GM23338 (cell line): Measurements from ENCODE around the gene CEND1.

Source experiments
- CREB1 ChIP-seq: fragments of 250-450 bp; sonication (Bioruptor Pico); IDR thresholded peaks from 2 replicates; pipeline ENCODE4 v1.5.0; 2020; ENCODE audit warnings: low read depth, mild to moderate bottlenecking, moderate library complexity
- CTCF ChIP-seq, 2 experiments: fragments of 200-600 bp in 1 of 2; sonication (generic) in 1 of 2; conservative IDR thresholded peaks; 2 replicates each; pipeline versions ENCODE4 v1.5.1 to v1.6.1; 2016 to 2017; ENCODE audit warnings: antibody characterized with exemption in 2 of 2, low read depth in 2 of 2, mild to moderate bottlenecking in 2 of 2, moderate library complexity in 1 of 2
- EZH2 ChIP-seq: fragments of 200-600 bp; sonication (generic); IDR thresholded peaks from one replicate; pipeline ENCODE4 v1.8.0; 2017; ENCODE audit warnings: antibody characterized with exemption, mild to moderate bottlenecking, low read depth; ENCODE audit not compliant: unreplicated experiment
- JUNB ChIP-seq: IDR thresholded peaks from one replicate; pipeline ENCODE4 v1.6.1; 2016; ENCODE audit warnings: antibody characterized with exemption; ENCODE audit not compliant: unreplicated experiment
- POLR2AphosphoS5 ChIP-seq: IDR thresholded peaks from 2 replicates; pipeline ENCODE4 v1.6.1; 2016; ENCODE audit warnings: antibody characterized with exemption, low read depth
- REST ChIP-seq: IDR thresholded peaks from one replicate; pipeline ENCODE4 v1.6.1; 2018; ENCODE audit warnings: antibody characterized with exemption; ENCODE audit not compliant: unreplicated experiment

- TF ChIP-seq CTCF (conservative IDR thresholded peaks at IDR 0.05; ENCODE audit: low read depth in 2 of 2) (no peak), JUNB (no peak), REST (no peak), EZH2 (no peak), POLR2AphosphoS5 (no peak), CREB1 (CRISPR knock-in tag) (no peak)
Measured at GRCh38 chr11:765802-766091, 24.1 kb downstream of the CEND1 start.
